ENCODE data around the gene TTPAL. TPM values are rescaled to one million over a fixed set of nuclear protein-coding genes. Genes with fewer than 3 reads are reported as not detected.

The TTPAL gene
- total RNA-seq, 1 donor from 2014 or later, result 14.8 TPM

GRCh38 chr20:44497761-44498160 is 22.1 kb downstream of the TTPAL start:
- no peak for DNase-seq (ENCODE audit: low spot score)

GRCh38 chr20:44500221-44500620 is 24.5 kb downstream of the TTPAL start:
- no peak for DNase-seq (ENCODE audit: low spot score)

GRCh38 chr20:44501448-44501847 is 25.8 kb downstream of the TTPAL start:
- DNase-seq (ENCODE audit: low spot score), result no peak

- no peak for DNase-seq (ENCODE audit: low spot score)
Measured at GRCh38 chr20:44502968-44503367, 27.3 kb downstream of the TTPAL start.

GRCh38 chr20:44504402-44505307 is 29.0 kb downstream of the TTPAL start:
- no peak for DNase-seq (ENCODE audit: low spot score)

- no peak for DNase-seq (ENCODE audit: low spot score)
Measured at GRCh38 chr20:44509762-44510161, 34.1 kb downstream of the TTPAL start.

DNA sequence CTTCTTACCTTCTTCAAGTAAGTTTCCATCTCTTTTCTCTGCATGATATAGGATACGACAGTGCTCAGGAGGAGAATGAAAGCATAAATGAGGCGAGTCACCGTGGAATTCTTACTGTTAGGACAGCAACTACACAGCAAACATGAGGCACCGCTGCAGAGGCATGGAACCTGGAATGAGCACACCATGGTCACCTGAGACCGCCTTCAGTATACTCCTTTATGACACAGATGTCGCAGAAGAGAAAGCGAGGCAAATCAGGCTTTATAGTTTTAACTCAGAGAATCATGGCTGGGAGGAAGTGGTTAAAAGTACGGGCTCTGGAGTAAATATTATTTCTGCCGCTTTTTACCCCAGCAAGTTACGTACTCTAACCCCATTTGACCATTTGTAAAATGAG is 38.2 kb downstream of the TTPAL start:
- no peak for DNase-seq (ENCODE audit: low spot score)

GRCh38 chr20:44516491-44516890 is 40.8 kb downstream of the TTPAL start:
- DNase-seq (ENCODE audit: low spot score), result no peak

DNA sequence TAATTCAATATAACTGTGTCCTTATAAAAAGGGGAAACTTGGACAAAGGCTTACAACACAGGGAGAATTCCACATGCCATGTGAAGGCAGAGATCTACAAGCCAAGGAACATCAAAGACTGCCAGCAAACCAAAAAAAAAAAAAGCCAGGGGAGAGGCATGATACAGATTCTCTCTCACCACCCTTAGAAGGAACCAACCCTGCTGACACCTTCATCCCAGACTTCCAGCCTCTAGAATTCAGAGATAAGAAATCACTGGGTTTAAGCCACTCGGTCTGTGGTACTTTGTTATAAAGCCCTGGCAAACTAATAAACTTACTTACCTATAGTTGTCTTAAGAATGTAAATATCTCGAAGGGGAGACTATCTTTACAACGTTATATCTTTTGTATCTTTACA is 41.8 kb downstream of the TTPAL start:
- no peak for DNase-seq (ENCODE audit: low spot score)

GRCh38 chr20:44518248-44518647 is 42.6 kb downstream of the TTPAL start:
- DNase-seq (ENCODE audit: low spot score), result no peak

DNA sequence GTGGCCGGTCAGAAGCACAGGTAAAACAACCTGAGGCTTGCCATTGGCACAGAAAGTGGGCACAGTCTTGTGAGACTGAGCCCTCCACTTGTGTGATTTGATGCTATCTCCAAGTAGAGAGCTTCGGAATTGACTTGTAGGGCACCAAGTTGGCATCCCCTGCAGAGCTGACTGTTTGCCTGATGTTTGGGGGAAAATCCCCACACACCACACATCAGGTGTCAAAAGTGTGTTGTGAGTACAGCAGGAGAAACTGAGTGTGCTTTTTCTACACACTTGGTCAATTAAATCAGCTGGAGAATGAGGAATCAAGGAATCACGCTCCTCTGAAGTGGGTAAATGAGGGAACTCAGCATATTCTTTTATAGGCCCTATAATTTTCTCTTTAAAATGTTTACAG is 45.2 kb downstream of the TTPAL start:
- no peak for DNase-seq (ENCODE audit: low spot score)

GRCh38 chr20:44521484-44522481 is 46.1 kb downstream of the TTPAL start, which contains the start of gene SERINC3:
SERINC3 (minus strand) TSS chr20:44522070; CDS start chr20:44521951, 119 bp downstream.
- peak; percentile 96 for DNase-seq (ENCODE audit: low spot score)

DNA sequence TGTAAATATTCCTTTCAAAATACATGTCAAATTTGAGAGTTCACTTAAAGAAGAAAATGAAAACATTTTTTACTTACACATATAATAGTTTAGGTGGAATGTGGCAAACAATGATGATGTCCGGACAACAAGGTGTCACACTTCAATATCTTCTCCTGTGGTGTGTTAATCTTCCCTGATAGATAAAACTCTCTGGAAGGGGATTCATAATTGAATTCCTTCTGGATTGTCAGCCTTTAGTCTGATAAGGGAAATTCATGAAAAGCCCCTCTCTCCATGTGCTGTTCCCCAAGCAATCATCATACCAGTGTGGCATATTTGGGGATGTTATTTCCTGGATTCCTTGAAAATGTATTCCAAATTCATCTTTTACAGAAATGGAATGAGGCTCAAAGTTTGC is 47.2 kb downstream of the TTPAL start:
- DNase-seq (ENCODE audit: low spot score), result no peak

GRCh38 chr20:44523746-44524145 is 48.1 kb downstream of the TTPAL start:
- no peak for DNase-seq (ENCODE audit: low spot score)

DNA sequence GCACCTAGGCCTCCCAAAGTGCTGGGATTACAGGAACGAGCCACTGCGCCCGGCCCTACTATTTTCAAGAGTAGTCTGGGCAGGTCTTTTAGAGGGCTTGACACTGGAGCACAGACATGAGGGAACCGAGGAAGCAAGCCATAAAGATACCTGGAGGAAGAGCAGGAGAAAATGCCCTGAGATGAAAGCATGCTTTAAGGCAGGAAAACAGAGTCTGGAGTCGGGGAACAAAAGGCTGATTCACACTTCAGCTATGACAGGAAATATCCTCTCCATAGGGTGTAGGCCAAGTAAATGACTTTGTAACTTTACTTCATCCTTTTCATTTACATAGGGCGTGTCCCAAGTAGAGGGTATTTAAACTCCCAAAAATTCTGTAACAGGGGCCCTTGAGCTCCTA is 50.5 kb downstream of the TTPAL start:
- no peak for DNase-seq (ENCODE audit: low spot score)

- no peak for DNase-seq (ENCODE audit: low spot score)
Measured at GRCh38 chr20:44527716-44528199, 52.1 kb downstream of the TTPAL start.

DNA sequence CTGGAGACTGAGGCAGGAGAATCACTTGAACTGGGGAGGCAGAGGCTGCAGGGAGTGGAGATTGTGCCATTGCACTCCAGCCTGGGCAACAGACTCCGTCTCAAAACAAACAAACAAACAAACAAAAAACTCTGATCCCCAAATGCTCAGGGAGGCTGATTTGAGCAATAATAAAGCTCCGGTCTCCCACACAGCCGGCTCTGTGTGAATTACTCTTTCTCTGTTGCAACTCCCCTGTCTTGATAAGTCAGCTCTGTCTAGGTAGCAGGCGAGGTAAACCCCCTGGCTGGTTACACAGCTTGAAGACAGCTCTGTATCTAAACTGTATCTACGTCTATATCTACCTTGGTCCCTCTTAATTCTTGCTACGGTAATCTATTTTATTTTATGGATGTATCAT is 52.6 kb downstream of the TTPAL start:
- no peak for DNase-seq (ENCODE audit: low spot score)

GRCh38 chr20:44532259-44532980 is 56.7 kb downstream of the TTPAL start:
- no peak for DNase-seq (ENCODE audit: low spot score)

- DNase-seq (ENCODE audit: low spot score), result no peak
Measured at GRCh38 chr20:44532981-44533331, 57.3 kb downstream of the TTPAL start.

- no peak for DNase-seq (ENCODE audit: low spot score)
Measured at GRCh38 chr20:44533928-44534327, 58.3 kb downstream of the TTPAL start.

GRCh38 chr20:44536175-44536574 is 60.5 kb downstream of the TTPAL start:
- no peak for DNase-seq (ENCODE audit: low spot score)

GRCh38 chr20:44537993-44538392 is 62.3 kb downstream of the TTPAL start:
- no peak for DNase-seq (ENCODE audit: low spot score)

Measured in mucosa of gallbladder (tissue), 1 donor.